SK-MEL-5 (cell line): ENCODE measurements around the gene EXOC7. TPM values are rescaled to one million over a fixed set of nuclear protein-coding genes. Genes with fewer than 3 reads are reported as not detected.

Experiments
- DNase-seq: peaks from one replicate; pipeline ENCODE4 v3.0.0-alpha.2; 2016; ENCODE audit warnings: low read depth, low spot score
- in situ Hi-C: cut with HindIII; loops from 2 replicates; pipeline ENCODE4 v1.10.0; 2016; ENCODE audit warnings: low sequenced_read_pairs, high pct_unique_total_duplicates, low pct_unique_long_range_greater_than_20kb
- total RNA-seq: library from RNA; depleted of rRNA; stranded (reverse); fragments of >200 nt; shearing (Covaris generic); gene quantifications from 2 replicates; pipeline ENCODE4 v1.2.3, GENCODE V29; 2014

The EXOC7 gene
- total RNA-seq, 1 experiment from 2014 or later, result 145 TPM

- DNase-seq, result no peak
- in situ Hi-C loops, result no loop called here
These were observed 7.6 kb downstream of the EXOC7 start for GRCh38 chr17:76095943-76096342.

DNA sequence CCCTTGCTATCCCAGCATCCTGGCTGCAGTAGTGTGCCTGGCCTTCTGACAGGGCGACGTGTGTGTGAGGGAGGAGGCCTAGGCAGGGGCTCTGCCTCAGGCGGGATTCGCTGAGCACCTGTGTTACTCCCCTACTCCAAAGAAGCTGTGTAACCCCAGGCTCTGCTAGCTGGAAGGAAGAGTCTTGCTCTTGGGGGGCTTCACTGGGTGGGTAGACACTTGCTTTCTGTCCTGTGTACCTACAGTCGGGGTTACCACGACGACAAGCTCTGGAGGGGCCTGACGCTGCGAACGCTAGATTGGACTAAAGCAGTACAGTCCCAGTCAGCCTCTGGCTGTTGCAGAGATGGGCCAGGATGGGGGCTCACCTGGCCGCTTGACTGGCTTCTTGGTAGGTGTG lies 9.5 kb downstream of the EXOC7 start:
- no peak for DNase-seq
- in situ Hi-C loops, result no loop called here

DNA sequence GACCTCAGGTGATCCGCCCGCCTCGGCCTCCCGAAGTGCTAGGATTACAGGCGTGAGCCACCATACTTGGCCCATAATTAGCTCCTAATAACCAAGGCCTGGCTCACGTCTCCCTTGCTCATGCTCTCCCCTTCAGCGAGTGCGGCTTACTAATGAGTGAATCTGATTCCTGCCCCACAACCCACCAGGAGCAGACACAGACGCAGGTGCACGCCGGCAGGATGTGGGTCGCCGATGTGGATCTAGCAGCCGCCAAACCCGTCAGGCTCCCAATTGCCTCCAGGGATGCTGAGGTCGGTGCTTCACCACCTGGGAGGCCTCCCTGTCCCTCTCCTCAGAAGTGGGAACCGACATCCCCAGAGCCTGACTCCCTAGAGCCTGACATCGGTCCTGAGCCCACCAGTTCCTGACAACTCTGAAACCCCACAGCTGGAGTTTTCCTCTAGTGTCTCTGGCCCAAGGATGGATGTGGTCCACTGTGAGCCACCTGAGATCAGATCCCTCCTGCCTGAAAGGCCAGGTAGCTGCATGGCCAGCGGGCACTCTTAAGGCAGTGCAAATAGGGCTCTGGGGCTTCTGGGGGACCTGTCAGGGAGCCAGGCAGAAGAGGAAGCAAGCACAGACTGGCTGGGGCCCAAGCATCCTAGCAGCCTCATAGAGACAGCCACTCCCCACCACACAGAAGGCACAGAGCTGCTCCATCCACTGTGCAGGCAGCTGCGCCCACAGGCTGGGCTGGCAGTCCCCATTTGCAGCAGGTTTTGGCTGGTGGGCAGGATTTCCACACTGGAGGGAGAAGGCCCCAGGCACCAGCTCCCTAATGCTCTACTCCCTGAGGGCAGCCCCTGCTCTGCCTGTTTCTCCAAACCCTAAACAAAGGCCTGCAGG lies 10.8 kb downstream of the EXOC7 start:
- in situ Hi-C loops, result no loop called here
- no peak for DNase-seq

DNA sequence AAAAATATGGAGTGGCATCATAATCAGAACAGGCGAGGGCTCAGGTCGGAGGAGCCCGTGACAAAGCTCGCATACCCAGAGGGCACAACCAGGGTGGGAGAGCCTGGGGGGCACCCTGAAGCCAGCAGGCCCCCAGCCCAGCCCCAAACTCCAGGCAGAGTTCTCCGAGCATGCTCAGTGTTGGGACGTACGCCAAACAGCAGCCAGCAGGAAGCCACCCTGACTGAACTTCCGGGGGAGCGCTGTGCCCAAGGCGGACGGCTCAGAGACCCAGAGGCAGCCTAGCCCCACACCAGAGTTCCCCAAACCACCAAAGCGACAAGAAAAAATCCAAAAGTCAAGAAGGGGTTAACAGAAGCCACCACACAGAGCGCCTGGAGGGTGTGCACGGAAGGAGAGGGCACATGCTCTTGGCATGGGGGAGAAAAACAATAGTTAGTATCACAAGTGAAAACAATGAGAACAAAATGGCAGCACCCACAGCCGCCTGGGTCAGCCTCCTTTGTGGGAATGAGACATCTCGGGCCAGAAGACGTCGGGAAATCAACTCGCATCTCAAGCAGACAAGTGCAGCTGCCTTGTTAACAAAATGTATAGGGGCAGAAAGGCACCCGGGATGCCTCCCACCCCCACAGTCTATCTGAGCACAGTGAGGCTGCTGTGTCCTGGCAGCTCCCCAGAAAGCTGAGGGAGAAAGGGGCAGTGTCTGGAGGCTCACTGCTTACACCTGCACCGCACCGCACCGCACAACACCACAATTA lies 11.9 kb downstream of the EXOC7 start:
- in situ Hi-C loops, result no loop called here
- DNase-seq, result no peak

GRCh38 chr17:76090517-76091129 lies 13.0 kb downstream of the EXOC7 start:
- in situ Hi-C loops, result no loop called here
- no peak for DNase-seq

DNA sequence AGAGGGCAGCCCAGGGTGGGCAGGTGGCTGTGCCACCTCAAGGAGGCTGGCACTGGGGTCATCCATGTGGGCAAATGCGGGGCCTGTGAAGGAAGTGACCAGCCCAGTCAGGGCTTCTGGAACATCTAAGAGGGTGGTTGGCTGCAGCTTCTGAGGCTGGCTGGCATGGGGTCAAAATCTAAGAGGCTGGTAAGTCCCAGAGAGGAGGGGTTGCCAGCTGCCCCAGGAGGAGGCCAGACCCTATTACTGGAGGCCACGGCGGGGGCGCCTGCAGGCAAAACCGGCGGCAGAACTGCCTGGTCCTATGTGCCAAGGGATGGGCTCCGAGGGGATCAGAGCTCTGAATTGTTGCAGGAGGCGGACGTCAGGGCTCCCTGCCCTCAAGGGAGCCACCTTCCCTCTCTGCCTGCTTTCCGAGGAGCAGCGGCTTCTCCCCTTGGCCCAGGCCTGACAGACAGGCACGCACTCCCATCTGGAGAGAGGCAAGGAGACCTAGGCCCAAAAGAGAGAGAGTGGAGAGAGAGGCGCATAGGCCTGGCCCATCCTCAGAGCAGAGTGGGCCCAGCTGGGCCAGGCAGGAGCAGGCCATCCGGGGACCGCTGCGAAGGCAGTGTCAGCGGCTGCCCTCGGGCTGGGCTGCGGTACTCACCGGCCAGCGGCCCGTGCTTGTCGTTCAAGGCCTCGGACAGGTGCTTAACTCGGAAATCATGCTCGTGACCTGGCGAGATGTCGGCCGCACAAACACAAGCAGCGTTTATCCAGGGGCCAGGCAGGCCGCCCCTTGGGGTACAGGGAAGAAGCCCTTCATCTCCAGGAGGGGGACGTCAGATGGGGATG lies 13.7 kb downstream of the EXOC7 start:
- in situ Hi-C loops, result no loop called here

DNA sequence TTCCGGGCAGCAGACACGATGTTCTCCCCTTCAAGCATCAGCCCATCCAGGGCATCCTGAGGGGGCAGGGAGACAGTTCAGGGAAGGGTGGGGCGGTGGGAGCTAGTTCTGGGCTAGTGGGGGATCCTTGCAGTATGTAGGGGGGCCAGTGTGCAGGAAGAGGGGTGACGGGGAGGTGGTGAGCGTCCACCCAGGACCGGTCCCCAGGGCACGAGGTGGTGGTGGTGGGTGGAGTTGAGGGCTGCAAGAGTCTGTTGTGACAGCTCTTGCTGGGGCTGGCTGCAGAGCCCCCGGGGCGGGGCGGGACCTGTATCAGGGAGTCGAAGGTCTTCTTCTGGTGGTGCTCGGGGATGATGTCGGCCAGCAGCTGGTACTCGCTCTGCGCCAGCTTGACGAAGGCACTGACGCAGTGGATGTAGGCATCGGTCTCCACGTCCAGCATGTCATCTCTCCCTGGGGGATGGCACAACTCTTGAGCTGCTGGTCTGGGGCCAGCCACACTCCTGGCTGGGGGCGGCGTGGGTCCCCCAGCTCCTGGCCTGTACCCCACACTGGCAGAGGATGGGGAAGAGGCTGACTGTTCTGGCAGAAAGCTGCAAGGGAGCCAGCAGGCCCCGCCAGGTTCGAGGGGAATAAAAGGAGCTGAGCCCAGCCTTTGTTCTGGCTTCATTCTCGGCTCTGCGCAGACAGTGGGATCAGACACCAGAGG lies 14.6 kb downstream of the EXOC7 start:
- in situ Hi-C loops, result no loop called here
- DNase-seq, result no peak

More for the DNA sequence above, 13.7 kb downstream of the EXOC7 start:
- no peak for DNase-seq

GRCh38 chr17:76088041-76088867 lies 15.3 kb downstream of the EXOC7 start:
- peak; percentile 47 for DNase-seq
- in situ Hi-C loops, result no loop called here

DNA sequence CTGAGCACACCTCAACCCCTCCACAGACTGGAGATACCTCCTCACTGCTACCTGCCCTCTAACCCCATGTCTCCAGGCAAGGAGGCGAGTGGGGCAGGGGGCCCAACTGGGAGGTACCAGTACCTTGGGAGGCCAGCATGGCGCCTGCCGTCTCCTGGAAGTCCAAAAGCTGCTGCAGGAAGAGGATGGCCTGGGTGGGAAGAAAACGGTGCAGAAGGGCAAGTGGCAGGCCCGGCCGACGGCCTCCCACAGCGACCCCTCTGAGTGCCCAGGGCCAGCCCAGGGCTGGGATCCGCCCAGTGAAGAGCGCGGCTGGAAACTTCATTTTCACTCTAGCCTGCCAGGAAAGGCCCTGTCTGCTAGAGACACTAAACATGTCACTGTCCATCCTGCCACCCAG lies 16.1 kb downstream of the EXOC7 start:
- in situ Hi-C loops, result no loop called here
- DNase-seq, result no peak

- in situ Hi-C loops, result no loop called here
- DNase-seq, result no peak
These were observed 17.2 kb downstream of the EXOC7 start for GRCh38 chr17:76086384-76086783.

GRCh38 chr17:76085731-76086366 lies 17.7 kb downstream of the EXOC7 start:
- no peak for DNase-seq
- in situ Hi-C loops, result no loop called here

DNA sequence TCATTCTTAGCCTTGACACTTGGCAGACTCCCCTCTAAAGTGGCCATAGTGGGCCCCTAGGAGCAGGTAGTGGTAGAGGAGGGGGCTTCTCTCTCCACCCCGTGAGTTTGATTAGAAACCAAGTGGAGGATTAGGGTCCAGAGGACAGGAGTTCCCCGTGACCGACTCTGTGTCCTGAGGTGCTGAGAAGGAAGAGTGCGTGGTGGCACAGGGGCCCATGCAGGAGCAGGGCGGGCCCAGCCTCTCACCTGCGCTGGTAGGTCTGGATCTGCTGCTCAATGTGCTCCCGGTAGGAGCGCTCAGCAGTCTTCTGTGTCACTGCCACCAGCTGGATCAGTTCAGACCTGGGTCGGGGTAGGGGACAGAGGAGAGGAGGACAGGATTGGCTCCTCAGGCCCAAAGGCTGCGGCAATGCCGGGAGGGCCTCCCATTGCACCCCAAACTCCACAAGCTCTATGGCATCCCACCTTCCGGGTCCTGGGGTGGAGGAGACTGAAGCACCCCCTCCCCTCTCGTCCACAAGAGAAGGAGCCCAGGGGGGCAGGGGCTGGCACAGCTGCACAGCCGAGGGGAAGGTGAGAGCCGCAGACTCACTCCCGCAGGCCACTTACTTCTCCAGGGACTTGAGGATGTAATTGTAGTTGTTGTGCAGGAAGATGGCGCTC lies 18.4 kb downstream of the EXOC7 start:
- in situ Hi-C loops, result no loop called here
- no peak for DNase-seq

DNA sequence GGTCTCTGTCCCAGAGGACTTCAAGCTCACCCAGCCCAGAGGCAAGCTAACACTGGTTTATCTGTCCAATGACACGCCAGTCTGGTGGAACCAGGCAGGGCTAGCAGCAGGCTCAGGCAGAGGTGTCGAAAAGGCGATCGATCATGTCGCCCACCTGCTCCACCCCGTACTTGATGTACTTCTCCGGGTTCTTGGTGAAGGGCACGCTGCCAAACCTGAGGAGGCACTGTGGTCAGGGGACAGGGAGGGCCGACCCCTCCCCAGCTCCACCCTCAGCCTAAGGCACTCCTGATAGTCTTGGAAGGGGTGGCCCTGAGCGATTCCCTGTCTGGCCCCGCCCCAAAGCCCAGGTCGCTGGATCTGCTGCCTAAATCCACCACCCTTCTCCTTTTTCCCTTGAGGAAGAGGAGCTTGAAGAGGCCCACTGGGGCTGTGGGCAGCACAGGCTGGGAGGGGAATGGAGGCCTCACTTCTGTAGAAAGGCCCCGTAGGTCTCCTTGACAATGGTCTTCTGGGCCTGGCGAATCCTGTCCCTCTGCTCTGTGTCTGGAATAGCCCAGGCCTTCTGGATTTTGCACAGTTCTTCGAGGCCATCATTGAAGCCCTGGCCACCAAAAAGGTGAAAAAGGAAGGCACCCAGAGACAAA lies 19.9 kb downstream of the EXOC7 start:
- in situ Hi-C loops, result no loop called here
- DNase-seq, result no peak

DNA sequence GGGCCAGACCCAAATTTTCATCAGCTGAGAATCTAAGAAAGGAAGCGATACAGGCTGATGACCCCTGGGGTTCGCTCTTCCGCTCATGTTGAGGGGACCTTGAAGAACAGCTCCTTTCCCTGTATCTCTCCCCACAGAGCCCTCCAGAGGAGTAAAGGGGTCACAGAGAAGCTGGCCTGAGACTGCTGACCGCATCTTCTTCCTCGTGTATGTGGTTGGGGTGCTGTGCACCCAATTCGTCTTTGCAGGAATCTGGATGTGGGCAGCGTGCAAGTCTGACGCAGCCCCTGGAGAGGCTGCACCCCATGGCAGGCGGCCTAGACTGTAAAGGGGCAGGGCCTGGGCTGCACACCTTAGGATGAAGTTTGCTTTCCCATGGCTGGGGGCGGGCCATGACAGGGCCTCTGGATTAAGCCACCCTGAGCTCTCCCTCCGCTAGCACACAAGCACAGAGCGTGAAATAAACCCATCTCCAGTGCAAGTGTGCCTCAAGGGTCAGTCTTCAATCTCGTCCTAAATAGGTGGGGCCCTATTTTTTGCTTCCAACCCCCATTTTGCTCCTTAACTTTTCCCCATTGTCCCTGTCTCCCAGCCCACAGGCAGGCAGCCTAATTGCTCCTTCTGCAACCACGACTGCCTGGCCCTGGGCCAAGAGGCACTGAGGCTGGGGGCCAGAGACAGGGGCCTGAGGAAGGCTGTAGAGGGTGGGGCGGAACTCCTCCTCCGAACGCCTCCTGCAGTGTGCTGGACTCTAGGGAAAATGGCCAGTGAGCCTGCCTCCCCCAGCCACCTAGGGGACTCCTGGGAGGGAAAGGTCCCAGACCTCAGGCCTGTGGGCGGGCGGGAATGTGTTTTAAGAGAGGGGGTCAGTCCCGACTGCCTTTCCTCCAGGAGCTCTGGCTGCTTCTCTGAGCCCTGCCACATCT lies 21.0 kb downstream of the EXOC7 start:
- DNase-seq, result no peak
- in situ Hi-C loops, result no loop called here
